ENCODE results near the gene NDRG4.

Gene NDRG4, protein sequence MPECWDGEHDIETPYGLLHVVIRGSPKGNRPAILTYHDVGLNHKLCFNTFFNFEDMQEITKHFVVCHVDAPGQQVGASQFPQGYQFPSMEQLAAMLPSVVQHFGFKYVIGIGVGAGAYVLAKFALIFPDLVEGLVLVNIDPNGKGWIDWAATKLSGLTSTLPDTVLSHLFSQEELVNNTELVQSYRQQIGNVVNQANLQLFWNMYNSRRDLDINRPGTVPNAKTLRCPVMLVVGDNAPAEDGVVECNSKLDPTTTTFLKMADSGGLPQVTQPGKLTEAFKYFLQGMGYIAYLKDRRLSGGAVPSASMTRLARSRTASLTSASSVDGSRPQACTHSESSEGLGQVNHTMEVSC

DNA sequence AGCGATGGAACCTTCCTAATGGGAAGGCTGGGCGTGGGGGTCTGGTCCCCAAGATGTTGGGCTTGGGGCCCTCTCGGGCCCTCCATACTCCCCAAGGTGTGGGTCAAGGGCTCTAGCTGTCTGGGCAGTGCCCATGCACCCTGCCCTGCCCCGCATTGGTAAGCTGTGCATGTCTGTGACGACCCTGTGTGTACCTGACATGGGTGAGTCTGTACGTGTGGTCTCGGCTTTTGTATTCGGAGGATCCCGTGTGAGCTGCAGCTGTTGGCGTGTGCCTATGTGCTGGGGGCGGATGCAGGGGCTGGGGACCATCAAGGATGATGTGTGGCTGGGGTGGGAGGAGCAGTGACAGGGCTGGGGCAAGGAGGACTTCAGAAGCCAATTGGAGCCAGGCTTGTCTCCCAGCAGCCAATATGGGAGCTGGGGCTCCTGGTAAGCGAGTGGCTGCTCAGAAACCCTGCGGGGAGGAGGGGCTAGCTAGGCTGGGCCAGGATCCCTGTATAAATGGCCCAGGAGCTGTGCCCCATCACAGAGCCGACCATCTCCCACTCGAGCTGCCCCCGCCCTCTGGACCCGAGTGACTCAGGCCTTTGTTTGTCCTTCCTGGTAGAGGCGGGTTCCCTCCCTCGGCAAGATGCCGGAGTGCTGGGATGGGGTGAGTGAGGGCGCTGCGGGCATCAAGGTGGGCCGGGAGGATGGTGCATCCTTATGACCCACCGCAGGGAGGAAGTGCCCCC is at the start of gene NDRG4:
TSS of gene NDRG4 (plus strand) at position 529 of the 737 bp plus-strand sequence. CDS start at position 635, 106 bp downstream.
- DNase-seq (ENCODE audit: low read depth in 2 of 2), result no peak

DNA sequence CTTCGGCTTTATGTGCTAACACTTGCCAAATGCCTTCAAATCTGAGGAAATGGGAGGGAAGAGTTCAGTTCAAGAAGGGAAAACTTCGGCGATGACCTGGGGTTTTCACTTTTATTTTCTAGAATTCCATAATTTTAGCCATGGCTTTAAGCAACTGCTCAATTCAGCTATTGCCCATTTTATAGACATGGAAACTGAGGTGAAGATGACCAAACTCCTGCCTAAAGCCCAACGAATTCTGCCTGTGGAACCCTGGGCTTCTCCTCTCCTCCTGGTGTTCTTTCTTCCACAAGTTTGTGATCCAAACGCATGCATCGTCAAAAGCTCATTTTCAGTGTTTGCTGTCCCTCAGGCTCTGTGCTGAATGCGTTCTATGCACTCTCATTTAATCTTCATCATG is 49.4 kb upstream of the NDRG4 start:
- DNase-seq (ENCODE audit: low read depth in 2 of 2), result no peak

DNA sequence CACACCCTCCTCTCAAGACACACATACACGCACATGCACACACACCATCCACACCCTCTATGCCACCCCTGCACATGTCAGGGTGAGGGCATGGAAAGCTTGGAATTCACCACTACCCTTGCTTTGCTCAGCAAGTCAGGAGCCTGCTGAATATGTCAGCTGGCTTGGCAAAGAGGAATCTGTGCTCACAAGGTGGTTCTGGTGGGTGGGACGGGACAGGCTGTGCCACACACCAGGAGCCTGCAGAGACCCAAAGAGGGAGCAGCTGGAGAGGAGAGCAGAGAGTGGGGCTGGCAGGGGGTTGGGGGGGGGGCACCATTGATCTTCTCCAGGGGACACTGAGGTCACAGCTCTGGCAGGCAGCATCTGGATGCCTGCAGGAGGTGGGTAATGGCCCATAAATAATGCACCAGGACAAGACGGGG is 48.7 kb upstream of the NDRG4 start:
- DNase-seq (ENCODE audit: low read depth in 2 of 2), result no peak

DNA sequence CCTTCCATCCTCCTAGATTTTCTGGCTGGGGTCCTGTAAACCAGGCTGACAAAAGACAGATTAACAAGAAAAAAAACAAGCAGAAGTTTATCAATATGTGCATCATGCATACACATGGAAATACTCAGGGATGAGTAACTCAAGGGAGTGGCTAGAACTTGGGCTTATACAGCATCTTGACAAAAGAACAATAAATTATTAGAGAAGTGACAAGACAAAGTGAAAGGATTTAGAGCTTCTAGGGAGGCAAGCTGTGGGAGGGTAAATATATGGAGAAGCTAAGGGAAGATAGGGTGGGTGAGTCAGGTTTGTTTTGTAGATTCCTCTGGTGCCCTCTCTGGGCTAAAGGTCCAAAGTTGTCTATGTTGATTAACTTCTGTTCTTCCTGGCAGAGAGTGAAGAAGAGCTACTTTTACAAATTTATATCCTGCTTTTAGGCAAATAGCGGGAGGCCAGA is 48.0 kb upstream of the NDRG4 start:
- no peak for DNase-seq (ENCODE audit: low read depth in 2 of 2)

DNA sequence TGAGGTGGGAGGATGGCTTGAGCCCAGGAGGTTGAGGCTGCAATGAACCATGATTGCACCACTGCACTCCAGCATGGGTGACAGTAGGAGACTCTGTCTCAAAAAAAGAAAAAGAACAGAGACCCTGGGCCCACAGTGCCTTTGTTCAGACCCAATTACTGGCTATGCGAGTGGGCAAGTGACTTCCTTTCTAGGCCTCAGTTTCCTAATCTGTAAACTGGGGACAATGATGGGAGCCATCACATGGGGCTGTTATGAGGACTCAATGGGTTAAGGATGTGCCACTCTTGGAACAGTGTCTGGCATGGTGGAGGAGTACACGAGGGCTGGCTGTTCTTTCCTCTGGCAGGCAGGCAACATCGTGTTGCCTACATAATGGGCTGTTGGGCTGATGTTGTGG is 47.3 kb upstream of the NDRG4 start:
- no peak for DNase-seq (ENCODE audit: low read depth in 2 of 2)

DNA sequence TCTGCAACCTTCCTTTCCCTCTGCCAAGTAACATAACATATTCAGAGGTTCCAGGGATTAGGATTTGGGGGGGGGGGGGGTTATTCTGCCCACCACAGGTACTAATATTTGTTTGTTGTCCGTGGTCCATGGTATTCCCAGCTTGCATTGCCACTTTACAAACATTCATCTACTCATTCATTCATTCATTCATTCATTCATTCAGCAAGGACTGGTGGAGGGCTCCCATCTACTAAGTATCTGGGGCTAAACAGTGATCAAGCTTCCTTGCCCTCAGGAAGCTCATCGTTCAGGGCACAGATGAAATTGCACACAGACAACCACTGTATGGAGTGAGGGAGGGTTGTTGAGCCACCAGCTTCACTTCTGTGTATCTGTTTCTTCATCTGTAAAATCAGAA is 45.8 kb upstream of the NDRG4 start:
- no peak for DNase-seq (ENCODE audit: low read depth in 2 of 2)

DNA sequence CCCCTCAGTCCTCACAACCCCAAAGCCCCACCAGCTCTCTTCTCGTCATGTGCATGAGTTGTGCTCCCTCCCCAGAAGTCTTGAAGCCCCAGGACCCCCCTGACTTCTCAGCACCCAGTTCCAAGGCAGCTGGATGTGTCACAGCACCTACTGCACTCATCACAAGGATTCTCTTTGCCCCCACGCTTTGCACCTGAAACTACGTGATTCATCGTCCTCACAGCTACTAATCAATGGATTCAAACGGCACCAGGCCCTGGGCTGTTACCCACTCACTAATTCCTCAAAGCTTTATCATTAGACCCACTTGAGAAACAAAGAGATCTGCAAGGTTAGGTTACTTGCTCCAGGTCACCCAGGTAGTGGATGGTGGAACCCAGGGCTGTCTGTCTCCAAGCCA is 45.1 kb upstream of the NDRG4 start:
- DNase-seq (ENCODE audit: low read depth in 2 of 2), result no peak

DNA sequence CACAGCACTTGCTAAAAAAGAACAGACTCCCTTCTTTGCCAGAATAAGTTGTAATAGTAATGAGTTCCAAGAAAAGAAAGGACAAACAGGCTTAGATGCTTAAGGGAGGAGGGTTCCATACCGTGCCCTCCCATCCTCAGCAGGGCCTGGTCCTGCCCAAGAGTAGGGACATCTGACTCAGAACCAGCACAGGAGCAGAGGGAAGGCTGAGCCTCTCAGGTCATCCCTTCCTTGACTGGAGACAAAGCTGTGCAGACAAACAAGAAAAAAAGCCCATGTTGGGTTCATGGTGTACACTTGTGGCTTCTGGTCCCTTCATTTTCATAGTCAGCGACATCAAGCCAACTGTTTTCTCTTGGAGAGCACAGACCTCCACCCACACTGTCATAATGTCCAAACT is 44.2 kb upstream of the NDRG4 start:
- DNase-seq (ENCODE audit: low read depth in 2 of 2), result no peak

DNA sequence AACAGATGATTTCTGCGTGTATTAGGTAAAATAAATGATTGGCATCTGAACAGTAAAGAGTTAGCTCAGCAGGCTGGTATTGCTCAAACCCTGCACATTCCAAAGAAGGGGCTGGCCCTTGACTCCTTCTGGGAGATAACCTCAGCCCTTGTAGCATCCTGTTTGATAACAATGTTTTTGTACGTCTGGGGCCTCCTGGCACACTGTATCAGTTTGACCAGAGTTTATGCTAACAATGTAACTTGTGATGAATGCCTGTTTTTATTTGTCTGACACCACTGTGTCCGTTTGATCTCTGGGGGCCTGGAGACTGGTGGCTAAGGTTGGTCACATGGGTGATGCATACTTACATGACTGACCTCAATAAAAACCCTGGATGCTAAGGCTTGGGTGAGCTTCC is 43.8 kb upstream of the NDRG4 start:
- no peak for DNase-seq (ENCODE audit: low read depth in 2 of 2)

DNA sequence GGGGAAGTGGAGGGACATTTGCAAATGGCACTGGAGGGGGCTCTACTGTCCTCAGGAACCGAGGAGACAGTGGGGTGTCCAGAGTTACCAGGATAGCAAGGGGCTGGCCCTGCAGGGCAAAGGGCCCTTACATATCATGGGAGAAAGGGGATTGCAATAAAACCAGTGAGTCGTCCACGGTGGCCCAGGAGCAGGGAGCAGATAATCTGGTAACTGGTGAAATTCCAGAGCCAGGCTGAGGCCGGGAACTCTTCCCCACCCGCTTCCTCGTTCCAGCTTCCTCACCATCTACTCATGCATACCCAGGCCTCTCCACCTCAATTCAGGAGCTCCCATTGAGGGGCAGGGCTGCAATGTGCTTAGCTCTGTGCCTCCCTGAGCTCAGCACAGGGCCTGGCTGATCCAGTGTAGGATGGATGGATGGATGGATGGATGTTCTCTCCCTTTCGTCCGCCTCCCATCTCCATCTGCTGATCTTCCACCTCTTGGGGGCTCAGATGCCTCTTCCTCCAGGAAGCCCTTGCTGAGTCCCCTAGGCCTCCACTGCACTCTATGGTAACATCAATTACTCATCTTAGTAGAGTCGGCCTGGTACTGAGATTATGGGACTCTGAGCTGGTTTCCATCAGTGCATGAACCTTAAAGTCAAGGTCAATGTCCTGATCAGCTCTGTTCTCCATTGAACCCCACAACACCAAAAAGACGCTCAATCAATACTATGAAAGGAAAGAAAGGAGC is 41.2 kb upstream of the NDRG4 start:
- no peak for DNase-seq (ENCODE audit: low read depth in 2 of 2)

DNA sequence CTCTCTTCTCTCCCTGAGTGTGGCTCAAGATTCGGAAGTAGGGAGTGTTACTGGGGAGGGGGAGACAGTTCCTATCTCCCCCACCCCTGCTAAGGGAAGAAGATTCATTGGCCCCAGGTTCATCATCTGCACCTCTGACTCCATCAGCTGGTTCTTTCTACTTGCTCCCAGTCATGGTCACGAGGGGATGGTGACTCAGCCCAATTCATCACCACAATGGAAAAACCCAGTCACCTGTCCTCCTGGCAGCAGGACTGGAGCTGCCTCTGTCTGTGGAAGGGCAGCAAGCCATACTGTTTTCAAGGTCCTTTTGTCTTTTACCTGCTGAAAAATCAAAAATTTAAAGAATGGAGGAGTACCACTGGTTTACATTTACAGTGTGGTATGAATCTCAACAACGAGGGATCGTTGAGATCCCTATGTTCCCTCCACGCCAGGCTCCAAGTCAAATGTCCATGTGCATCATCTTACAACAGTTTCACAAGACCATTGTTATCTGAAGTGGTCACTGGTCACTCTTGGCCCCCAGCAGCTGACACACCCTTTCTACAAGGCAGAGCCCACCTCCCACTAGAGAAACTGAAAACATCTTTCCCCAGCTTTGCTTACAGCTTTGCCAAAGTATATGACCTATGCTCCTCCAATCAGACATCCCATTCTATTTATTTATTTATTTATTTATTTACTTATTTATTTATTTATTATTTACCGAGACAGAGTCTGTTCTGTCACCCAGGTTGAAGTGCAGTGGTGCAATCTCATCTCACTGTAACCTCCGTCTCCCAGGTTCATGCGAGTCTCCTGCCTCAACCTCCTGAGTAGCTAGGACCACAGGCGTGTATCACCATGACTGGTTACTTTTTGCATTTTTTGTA is 40.4 kb upstream of the NDRG4 start:
- DNase-seq (ENCODE audit: low read depth in 2 of 2), result peak in 1 of 2 donors; percentile 38

DNA sequence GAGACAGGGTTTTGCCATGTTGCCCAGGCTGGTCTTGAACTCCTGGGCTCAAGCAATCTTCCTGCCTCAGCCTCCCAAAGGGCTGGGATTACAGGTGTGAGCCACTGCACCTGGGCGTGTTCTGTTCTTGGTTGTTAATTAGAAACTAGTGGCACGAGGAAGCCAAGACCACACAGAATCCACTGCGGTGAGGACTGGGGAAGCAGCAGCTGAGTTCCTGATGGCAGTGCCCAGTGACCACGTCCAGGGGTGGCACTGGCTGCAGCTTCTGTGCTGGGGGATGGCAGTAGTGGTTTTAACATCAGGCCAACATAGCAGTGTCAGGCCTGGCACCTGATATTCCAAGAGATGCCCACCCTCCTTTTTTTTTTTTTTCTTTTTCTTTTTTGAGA is 39.7 kb upstream of the NDRG4 start:
- DNase-seq (ENCODE audit: low read depth in 2 of 2), result no peak

DNA sequence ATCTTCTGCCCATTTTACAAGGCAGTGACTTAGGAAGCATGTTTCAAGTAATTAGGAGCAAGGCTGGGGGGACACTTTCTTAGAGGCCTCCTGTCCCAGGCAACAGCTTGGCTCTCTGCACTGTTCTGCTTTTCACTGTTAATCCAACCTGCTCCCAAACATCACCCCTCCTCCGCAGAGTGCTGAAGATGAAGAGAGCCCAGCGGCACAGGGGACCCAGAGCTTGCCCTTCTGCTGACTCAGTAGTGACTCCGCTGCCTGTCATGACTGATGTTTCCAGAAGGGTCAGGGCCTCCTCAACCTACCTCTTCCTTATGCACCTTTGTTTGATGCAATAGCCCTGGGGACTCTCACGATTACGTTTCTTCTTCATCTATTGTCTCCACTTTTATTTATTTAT is 38.9 kb upstream of the NDRG4 start:
- DNase-seq (ENCODE audit: low read depth in 2 of 2), result no peak

DNA sequence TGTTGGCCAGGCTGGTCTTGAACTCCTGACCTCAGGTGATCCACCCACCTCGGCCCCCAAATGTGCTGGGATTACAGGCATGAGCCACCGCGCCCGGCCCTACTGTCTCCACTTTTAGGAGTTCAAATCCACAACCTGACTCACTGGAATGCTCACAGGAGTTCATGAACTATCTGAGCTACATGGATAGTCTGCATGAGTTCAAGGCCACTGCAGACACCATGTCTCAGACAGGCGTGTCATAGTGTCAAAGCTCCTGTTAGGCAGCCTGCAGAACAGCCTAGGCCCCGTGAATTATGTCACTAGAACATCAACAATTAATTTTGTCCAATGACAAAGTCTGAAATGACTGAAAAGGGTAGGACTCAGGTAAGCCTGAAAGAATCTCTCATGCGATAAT is 38.3 kb upstream of the NDRG4 start:
- DNase-seq (ENCODE audit: low read depth in 2 of 2), result no peak

DNA sequence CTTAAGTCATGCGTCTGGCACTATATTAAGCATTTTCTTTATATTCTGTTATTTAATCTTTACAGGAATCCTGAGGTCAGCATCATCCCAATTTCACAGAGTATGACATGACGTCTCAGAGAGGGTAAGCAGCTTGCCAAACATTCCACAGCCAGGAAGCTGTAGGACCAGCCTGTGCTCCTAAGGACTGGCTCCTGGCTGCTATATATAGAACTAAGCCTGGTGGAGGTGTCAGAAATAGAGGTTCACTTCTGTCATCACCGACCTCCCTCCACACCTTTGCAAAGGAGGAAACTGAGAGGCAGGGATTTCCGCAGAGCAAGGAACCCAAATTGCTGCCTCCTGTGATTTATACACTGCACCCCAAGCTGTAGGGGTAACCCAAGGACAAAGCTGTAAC is 37.9 kb upstream of the NDRG4 start:
- DNase-seq (ENCODE audit: low read depth in 2 of 2), result no peak

DNA sequence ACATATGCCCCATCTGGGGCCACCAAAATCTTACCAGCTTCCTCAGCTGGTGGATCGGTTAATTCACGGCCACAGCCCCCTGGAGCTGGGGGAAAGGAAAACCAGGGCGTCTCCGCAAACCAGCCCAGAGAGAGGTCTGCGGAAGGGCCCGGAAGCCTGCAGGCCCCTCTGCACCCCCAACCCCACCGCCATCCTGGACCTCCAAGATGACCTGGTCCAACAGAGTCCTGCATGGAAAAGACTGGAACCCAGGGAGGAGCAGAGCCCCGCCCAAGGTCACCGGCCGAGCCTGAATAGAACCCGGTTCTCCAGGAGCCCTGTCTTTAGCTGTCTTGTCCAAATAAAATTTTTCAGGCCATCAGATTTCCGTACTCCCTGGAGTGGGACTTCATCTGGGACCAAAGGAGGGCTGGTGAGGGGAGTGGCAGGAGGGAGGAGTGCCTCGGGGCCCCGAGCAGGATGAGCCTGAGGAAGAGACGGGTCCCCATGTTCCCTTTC is 37.4 kb upstream of the NDRG4 start:
- DNase-seq (ENCODE audit: low read depth in 2 of 2), result no peak

DNA sequence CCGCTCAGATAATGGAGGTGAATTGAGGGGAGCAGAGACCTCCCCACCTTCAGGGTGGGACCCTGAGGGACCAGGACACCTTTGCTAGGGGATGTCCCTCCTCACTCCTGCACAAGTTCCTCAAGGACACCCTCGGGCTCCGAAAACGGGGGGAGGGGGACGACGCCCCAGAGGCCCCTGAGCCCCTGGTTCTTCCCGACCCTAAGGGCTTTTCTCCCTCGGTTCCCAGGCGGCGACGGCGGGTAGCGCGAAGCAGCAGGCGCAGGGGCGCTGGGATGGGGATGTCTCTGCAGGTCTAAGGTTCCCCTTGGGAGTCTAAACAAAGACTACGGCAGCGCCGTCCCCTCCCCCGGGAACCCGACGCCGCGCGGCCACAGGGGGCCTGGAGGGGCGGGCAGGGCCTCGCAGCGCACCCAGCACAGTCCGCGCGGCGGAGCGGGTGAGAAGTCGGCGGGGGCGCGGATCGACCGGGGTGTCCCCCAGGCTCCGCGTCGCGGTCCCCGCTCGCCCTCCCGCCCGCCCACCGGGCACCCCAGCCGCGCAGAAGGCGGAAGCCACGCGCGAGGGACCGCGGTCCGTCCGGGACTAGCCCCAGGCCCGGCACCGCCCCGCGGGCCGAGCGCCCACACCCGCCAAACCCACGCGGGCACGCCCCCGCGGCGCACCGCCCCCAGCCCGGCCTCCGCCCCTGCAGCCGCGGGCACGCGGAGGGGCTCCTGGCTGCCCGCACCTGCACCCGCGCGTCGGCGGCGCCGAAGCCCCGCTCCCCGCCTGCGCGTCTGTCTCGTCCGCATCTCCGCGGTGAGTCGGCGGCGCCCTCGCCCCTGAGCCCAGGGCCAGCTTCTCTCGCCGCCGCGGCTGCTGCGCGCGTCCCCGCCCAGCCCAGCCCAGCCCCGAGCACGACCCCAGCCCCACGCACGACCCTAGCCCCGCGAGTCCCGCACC is 36.7 kb upstream of the NDRG4 start:
- no peak for DNase-seq (ENCODE audit: low read depth in 2 of 2)

DNA sequence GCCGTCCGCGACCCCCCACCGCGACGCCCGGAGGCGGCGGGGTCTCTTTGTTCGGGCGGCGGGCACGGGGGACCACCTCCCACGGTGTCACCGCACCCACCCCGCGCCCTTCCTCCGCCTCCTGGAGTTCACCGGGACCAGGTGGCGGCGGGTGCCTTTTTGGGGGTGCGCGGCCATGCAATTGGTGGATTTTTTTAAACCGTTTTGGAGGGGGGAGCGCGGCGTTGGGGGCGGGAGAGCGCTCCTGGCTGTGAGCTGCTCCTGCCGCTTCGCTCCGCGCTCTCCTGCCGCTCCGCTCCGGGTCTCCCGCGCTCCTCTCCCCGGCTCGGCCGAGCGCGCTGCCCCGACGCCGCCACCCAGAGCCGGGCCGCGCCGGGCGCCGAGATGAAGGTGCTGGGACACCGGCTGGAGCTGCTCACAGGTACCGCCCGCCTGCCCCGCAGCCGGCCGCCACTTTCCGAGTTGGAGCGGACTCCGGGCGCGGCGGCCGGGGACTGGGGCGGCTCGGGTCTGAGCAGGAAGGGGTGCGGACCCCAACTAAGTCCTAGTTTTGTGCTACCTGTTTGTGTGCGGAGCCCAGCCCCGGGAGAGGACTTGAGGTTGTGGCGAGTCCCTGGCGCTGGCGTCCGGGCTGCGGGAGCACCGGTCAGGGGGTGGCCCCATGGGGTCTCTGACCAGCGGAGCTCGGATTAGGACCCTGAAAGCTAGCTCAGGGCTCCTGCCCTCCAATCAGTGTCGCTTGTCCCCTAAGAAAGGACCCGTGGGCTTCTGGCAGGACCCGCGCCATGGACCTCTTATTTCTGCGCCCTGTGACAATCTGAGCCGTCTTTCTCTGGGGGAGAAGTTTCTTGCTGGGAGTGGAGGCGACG is 35.7 kb upstream of the NDRG4 start:
- DNase-seq (ENCODE audit: low read depth in 2 of 2), result no peak
